Gastrocnemius medialis (tissue), 4 donors: ENCODE results near the gene MARVELD1. TPM values are rescaled to one million over a fixed set of nuclear protein-coding genes. Genes with fewer than 3 reads are reported as not detected.

Source experiments
- ATAC-seq, 2 donors: fragments of 150-250 bp; one replicate each; pipeline ENCODE4 v1.9.1; 2016
- DNase-seq, 2 donors: peaks; one replicate each; pipeline ENCODE4 v3.0.0-alpha.2; 2019
- H3K27ac ChIP-seq, 4 donors: fragments of 200-600 bp; sonication (generic); 1 replicate in 1 of 4; 2 replicates in 3 of 4; pipeline ENCODE4 v1.5.1; 2016 to 2018; ENCODE audit warnings: mild to moderate bottlenecking in 2 of 4, moderate library complexity in 1 of 4
- H3K27me3 ChIP-seq, 3 donors: fragments of 200-600 bp; sonication (generic) in 2 of 3; 1 replicate in 1 of 3; 2 replicates in 2 of 3; pipeline versions ENCODE4 v1.5.1 to v1.6.0; 2016 to 2019; ENCODE audit warnings: mild to moderate bottlenecking in 1 of 3, moderate library complexity in 1 of 3
- H3K36me3 ChIP-seq, 2 donors: fragments of 200-600 bp; sonication (generic) in 1 of 2; one replicate each; pipeline ENCODE4 v1.5.1; 2017 to 2018
- H3K4me1 ChIP-seq, 2 donors: fragments of 200-600 bp; sonication (generic) in 1 of 2; one replicate each; pipeline ENCODE4 v1.5.1; 2016 to 2017; ENCODE audit warnings: mild to moderate bottlenecking in 2 of 2
- H3K4me3 ChIP-seq, 4 donors: fragments of 200-600 bp; sonication (generic) in 3 of 4; 1 replicate in 1 of 4; 2 replicates in 3 of 4; pipeline ENCODE4 v1.5.1; 2016 to 2019; ENCODE audit warnings: mild to moderate bottlenecking in 2 of 4
- H3K9me3 ChIP-seq, 3 donors: fragments of 200-600 bp; sonication (generic) in 2 of 3; 1 replicate in 1 of 3; 2 replicates in 2 of 3; pipeline ENCODE4 v1.5.1; 2016 to 2019
- POLR2A ChIP-seq, 2 donors: fragments of 450-650 bp; IDR thresholded peaks; one replicate each; pipeline ENCODE4 v1.6.1; 2017; ENCODE audit warnings: antibody characterized with exemption in 2 of 2, mild to moderate bottlenecking in 2 of 2, moderate library complexity in 2 of 2
- in situ Hi-C, 4 donors: fragments of 200-750 bp; cut with MboI; loops; one replicate each; pipeline versions ENCODE4 v1.15.0 to v1.8.0; 2017; ENCODE audit warnings: low sequenced_read_pairs in 4 of 4
- intact Hi-C: fragments of 100-400 bp; cut with DNase I; formaldehyde crosslinking; loops from one replicate; pipeline ENCODE4 v1.15.1; 2023; ENCODE audit warnings: low total_unique reads
- total RNA-seq, 4 donors: library from RNA; depleted of rRNA; stranded (reverse); fragments of >200 nt; gene quantifications; one replicate each; pipeline versions ENCODE4 v1.1.0 to v1.2.3, GENCODE V29; 2016
- TF ChIP-seq, protein P1 (sequence below), 5 experiments: fragments of 450-650 bp in 3 of 5; fragments of 200-600 bp in 2 of 5; sonication (generic) in 2 of 5; IDR thresholded peaks in 4 of 5; conservative IDR thresholded peaks in 1 of 5; 1 replicate in 4 of 5; 2 replicates in 1 of 5; pipeline ENCODE4 v1.5.1; 2016 to 2019; ENCODE audit warnings: antibody characterized with exemption in 5 of 5, mild to moderate bottlenecking in 3 of 5, moderate library complexity in 3 of 5

MARVELD1 gene
- total RNA-seq, 4 donors from 2014 or later: 3.2 to 5.1 (median 3.9) TPM

- ATAC-seq (peak; percentile 54 to 84), DNase-seq (peak in 1 of 2 donors; percentile 48)
- in situ Hi-C loops (loop anchor here in 3 of 4 donors (5.0 to 10.0 kb wide), 2 partner anchors 54 to 57 kb away; no protein-coding TSS in a partner anchor), intact Hi-C loops (loop anchor here (1.0 kb wide), 3 partner anchors 22 to 55 kb away; no protein-coding TSS in a partner anchor)
- H3K27me3 ChIP-seq: no peaks in the 10 kb centered on the region
- no peaks in the 10 kb centered on the region for H3K36me3 ChIP-seq
- H3K27ac ChIP-seq: no peak overlapping the region
- peaks cover 0 to 1% of the 10 kb centered on the region in 2 donors for H3K4me1 ChIP-seq
- no peaks in the 10 kb centered on the region for H3K9me3 ChIP-seq
- TF ChIP-seq, protein P1, sequence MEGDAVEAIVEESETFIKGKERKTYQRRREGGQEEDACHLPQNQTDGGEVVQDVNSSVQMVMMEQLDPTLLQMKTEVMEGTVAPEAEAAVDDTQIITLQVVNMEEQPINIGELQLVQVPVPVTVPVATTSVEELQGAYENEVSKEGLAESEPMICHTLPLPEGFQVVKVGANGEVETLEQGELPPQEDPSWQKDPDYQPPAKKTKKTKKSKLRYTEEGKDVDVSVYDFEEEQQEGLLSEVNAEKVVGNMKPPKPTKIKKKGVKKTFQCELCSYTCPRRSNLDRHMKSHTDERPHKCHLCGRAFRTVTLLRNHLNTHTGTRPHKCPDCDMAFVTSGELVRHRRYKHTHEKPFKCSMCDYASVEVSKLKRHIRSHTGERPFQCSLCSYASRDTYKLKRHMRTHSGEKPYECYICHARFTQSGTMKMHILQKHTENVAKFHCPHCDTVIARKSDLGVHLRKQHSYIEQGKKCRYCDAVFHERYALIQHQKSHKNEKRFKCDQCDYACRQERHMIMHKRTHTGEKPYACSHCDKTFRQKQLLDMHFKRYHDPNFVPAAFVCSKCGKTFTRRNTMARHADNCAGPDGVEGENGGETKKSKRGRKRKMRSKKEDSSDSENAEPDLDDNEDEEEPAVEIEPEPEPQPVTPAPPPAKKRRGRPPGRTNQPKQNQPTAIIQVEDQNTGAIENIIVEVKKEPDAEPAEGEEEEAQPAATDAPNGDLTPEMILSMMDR (IDR thresholded peaks at IDR 0.05 in 4 of 5, conservative IDR thresholded peaks at IDR 0.05 in 1 of 5): peak; percentile 63 to 88 (median 84)
- TF ChIP-seq POLR2A (IDR thresholded peaks at IDR 0.05): no peak
- H3K4me3 ChIP-seq: no peak overlapping the region
These were observed 18.0 kb downstream of the MARVELD1 start for GRCh38 chr10:97731346-97732051.

GRCh38 chr10:97732052-97732359 lies 18.5 kb downstream of the MARVELD1 start:
- peaks cover 0 to 3% of the 10 kb centered on the region in 2 donors for H3K4me1 ChIP-seq
- H3K27me3 ChIP-seq: no peaks in the 10 kb centered on the region
- H3K4me3 ChIP-seq: no peak overlapping the region
- in situ Hi-C loops (loop anchor here in 3 of 4 donors (5.0 to 10.0 kb wide), 2 partner anchors 55 to 57 kb away; no protein-coding TSS in a partner anchor), intact Hi-C loops (no loop called here)
- TF ChIP-seq, protein P1 (IDR thresholded peaks at IDR 0.05 in 4 of 5, conservative IDR thresholded peaks at IDR 0.05 in 1 of 5): no peak
- no peak for TF ChIP-seq POLR2A (IDR thresholded peaks at IDR 0.05)
- H3K9me3 ChIP-seq: no peaks in the 10 kb centered on the region
- H3K36me3 ChIP-seq: no peaks in the 10 kb centered on the region
- DNase-seq (no peak), ATAC-seq (no peak)
- no peak overlapping the region for H3K27ac ChIP-seq

DNA sequence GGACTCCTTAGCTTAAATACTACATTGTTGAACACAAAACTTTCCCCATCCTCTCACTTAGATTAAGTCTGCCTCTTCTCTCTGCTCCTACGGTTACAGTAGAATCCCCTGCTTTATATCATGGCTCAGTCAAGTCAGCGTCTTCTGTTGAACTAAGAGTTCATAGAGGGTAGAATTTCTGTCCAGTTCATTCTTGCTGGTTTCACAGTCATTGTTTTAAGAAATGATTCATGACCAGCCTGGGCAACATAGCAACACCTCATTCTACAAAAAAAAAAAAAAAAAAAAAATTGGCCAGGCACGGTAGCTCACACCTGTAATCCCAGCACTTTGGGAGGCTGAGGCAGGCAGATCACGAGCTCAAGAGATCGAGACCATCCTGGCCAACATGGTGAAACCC lies 19.7 kb downstream of the MARVELD1 start:
- Histone ChIP-seq H3K27me3 (no peaks in the 10 kb centered on the region), H3K27ac (no peak overlapping the region), H3K4me3 (no peak overlapping the region), H3K36me3 (no peaks in the 10 kb centered on the region), H3K9me3 (no peaks in the 10 kb centered on the region), H3K4me1 (peaks cover 7 to 9% of the 10 kb centered on the region in 2 donors)
- intact Hi-C loops: no loop called here
- DNase-seq (no peak), ATAC-seq (no peak)
- TF ChIP-seq, protein P1 (IDR thresholded peaks at IDR 0.05 in 4 of 5, conservative IDR thresholded peaks at IDR 0.05 in 1 of 5): no peak
- no peak for TF ChIP-seq POLR2A (IDR thresholded peaks at IDR 0.05)
- in situ Hi-C loops: loop anchor here in 3 of 4 donors (5.0 to 10.0 kb wide), 2 partner anchors 56 to 58 kb away; no protein-coding TSS in a partner anchor

GRCh38 chr10:97734021-97734420 lies 20.5 kb downstream of the MARVELD1 start:
- H3K4me3 ChIP-seq: no peak overlapping the region
- H3K4me1 ChIP-seq: peaks cover 12 to 14% of the 10 kb centered on the region in 2 donors
- H3K9me3 ChIP-seq: no peaks in the 10 kb centered on the region
- no peak for DNase-seq
- TF ChIP-seq, protein P1 (IDR thresholded peaks at IDR 0.05 in 4 of 5, conservative IDR thresholded peaks at IDR 0.05 in 1 of 5): no peak
- no peak for TF ChIP-seq POLR2A (IDR thresholded peaks at IDR 0.05)
- intact Hi-C loops (no loop called here), in situ Hi-C loops (loop anchor here in 3 of 4 donors (5.0 to 10.0 kb wide), 2 partner anchors 57 to 59 kb away; no protein-coding TSS in a partner anchor)
- no peak overlapping the region for H3K27ac ChIP-seq
- ATAC-seq: no peak
- H3K27me3 ChIP-seq: no peaks in the 10 kb centered on the region
- H3K36me3 ChIP-seq: peaks cover 0 to 6% of the 10 kb centered on the region in 2 donors
